Measurements from ENCODE around the gene PACSIN2.

The PACSIN2 gene

GRCh38 chr22:43005106-43005505 lies 9.8 kb downstream of the PACSIN2 start:
- no peak for TF ChIP-seq CTCF (IDR thresholded peaks at IDR 0.05; ENCODE audit: low read length, missing control alignments)
- no peak overlapping the region for H3K4me3 ChIP-seq (replicated peaks; ENCODE audit: low read depth, low read length)
- DNase-seq (ENCODE audit: low read depth): no peak

- no peak for TF ChIP-seq CTCF (IDR thresholded peaks at IDR 0.05; ENCODE audit: low read length, missing control alignments)
- no peak overlapping the region for H3K4me3 ChIP-seq (replicated peaks; ENCODE audit: low read depth, low read length)
- DNase-seq (ENCODE audit: low read depth): no peak
These were observed 10.4 kb downstream of the PACSIN2 start for GRCh38 chr22:43004362-43005035.

- H3K4me3 ChIP-seq (replicated peaks; ENCODE audit: low read depth, low read length): peak overlapping the region; percentile 33
- no peak for TF ChIP-seq CTCF (IDR thresholded peaks at IDR 0.05; ENCODE audit: low read length, missing control alignments)
- peak; percentile 78 for DNase-seq (ENCODE audit: low read depth)
These were observed 12.8 kb downstream of the PACSIN2 start for GRCh38 chr22:43002202-43002586.

GRCh38 chr22:43001271-43002201 lies 13.4 kb downstream of the PACSIN2 start:
- H3K4me3 ChIP-seq (replicated peaks; ENCODE audit: low read depth, low read length): peak overlapping the region; percentile 33
- no peak for TF ChIP-seq CTCF (IDR thresholded peaks at IDR 0.05; ENCODE audit: low read length, missing control alignments)
- DNase-seq (ENCODE audit: low read depth): peak; percentile 61

GRCh38 chr22:43000441-43001175 lies 14.3 kb downstream of the PACSIN2 start:
- TF ChIP-seq CTCF (IDR thresholded peaks at IDR 0.05; ENCODE audit: low read length, missing control alignments): no peak
- H3K4me3 ChIP-seq (replicated peaks; ENCODE audit: low read depth, low read length): no peak overlapping the region
- DNase-seq (ENCODE audit: low read depth): peak; percentile 35

GRCh38 chr22:42997582-42998090 lies 17.3 kb downstream of the PACSIN2 start:
- DNase-seq (ENCODE audit: low read depth): no peak
- TF ChIP-seq CTCF (IDR thresholded peaks at IDR 0.05; ENCODE audit: low read length, missing control alignments): no peak
- no peak overlapping the region for H3K4me3 ChIP-seq (replicated peaks; ENCODE audit: low read depth, low read length)

Data from fibroblast of pulmonary artery (primary cell).